ENCODE measurements around the gene TBC1D22A.

DNA sequence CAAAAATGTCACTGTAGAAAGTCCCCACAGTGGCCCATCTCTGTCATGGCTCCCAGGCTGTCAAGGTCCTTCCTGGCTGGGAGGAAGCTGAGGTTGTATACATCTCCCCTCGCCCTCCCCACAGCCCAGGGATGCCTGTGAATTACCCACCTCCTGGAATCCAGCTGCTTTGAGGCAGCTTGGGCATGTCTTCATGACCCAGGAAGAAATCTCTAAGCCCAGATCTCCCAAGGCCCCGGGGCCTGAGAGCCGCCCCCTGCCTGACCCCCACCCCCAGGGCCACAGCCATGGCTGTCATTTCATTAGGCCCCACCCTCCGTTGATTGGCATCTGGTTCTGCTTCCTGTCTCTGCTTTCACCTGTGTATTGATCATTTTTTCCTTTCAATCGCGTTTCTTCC lies 207.5 kb downstream of the TBC1D22A start:
- TF ChIP-seq, protein P1, sequence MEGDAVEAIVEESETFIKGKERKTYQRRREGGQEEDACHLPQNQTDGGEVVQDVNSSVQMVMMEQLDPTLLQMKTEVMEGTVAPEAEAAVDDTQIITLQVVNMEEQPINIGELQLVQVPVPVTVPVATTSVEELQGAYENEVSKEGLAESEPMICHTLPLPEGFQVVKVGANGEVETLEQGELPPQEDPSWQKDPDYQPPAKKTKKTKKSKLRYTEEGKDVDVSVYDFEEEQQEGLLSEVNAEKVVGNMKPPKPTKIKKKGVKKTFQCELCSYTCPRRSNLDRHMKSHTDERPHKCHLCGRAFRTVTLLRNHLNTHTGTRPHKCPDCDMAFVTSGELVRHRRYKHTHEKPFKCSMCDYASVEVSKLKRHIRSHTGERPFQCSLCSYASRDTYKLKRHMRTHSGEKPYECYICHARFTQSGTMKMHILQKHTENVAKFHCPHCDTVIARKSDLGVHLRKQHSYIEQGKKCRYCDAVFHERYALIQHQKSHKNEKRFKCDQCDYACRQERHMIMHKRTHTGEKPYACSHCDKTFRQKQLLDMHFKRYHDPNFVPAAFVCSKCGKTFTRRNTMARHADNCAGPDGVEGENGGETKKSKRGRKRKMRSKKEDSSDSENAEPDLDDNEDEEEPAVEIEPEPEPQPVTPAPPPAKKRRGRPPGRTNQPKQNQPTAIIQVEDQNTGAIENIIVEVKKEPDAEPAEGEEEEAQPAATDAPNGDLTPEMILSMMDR (optimal IDR thresholded peaks at IDR 0.05 in 1 of 3, IDR thresholded peaks at IDR 0.05 in 1 of 3, conservative IDR thresholded peaks at IDR 0.05 in 1 of 3; ENCODE audit: extremely low read depth in 1 of 3, insufficient read depth in 2 of 3, low read length in 3 of 3) = no peak
- no peak for TF ChIP-seq EZH2 (IDR thresholded peaks at IDR 0.05; ENCODE audit: low read length)

Data from keratinocyte (primary cell).